Heart right ventricle (tissue), 16 donors: ENCODE results near the gene ADH4. TPM values are rescaled to one million over a fixed set of nuclear protein-coding genes. Genes with fewer than 3 reads are reported as not detected.

ENCODE experiments used
- ATAC-seq, 8 donors: fragments of 200-7000 bp; cut with Tn5 transposase; one replicate each; pipeline ENCODE4 v1.9.1; 2020; ENCODE audit warnings: mild to moderate bottlenecking in 8 of 8, moderate library complexity in 8 of 8, moderate number of reproducible peaks in 1 of 8
- DNase-seq, 2 donors: peaks; one replicate each; pipeline ENCODE4 v3.0.0-alpha.2; 2020
- H3K27ac ChIP-seq, 10 donors: fragments of 200-600 bp; sonication (generic) in 2 of 10; one replicate each; pipeline versions ENCODE4 v1.5.0 to v1.8.0; 2020 to 2022; ENCODE audit warnings: mild to moderate bottlenecking in 3 of 10
- H3K27me3 ChIP-seq, 7 donors: fragments of 200-600 bp; one replicate each; pipeline ENCODE4 v1.8.0; 2021 to 2022; ENCODE audit warnings: mild to moderate bottlenecking in 2 of 7
- H3K36me3 ChIP-seq, 9 donors: fragments of 200-600 bp; sonication (generic) in 1 of 9; one replicate each; pipeline versions ENCODE4 v1.5.0 to v1.8.0; 2020 to 2022; ENCODE audit warnings: mild to moderate bottlenecking in 2 of 9
- H3K4me1 ChIP-seq, 9 donors: fragments of 200-600 bp; sonication (generic) in 1 of 9; one replicate each; pipeline versions ENCODE4 v1.5.0 to v1.8.0; 2020 to 2022; ENCODE audit warnings: mild to moderate bottlenecking in 4 of 9
- H3K4me3 ChIP-seq, 10 donors: fragments of 200-600 bp; sonication (generic) in 2 of 10; one replicate each; pipeline versions ENCODE4 v1.5.0 to v1.8.0; 2020 to 2022; ENCODE audit warnings: mild to moderate bottlenecking in 7 of 10, moderate library complexity in 2 of 10
- H3K9me3 ChIP-seq, 11 donors: fragments of 200-600 bp in 10 of 11; sonication (generic) in 2 of 11; one replicate each; pipeline versions ENCODE4 v1.5.0 to v1.8.0; 2013 to 2022; ENCODE audit warnings: mild to moderate bottlenecking in 2 of 11, control low read depth in 1 of 11, moderate library complexity in 1 of 11
- WGBS, 2 donors: extraction: QIAGEN DNeasy Blood & Tissue Kit; methylation state at CpG; one replicate each; pipeline ENCODE4 v1.1.7; 2013; ENCODE audit warnings: inconsistent platforms in 1 of 2; 5-methylcytosine and 5-hydroxymethylcytosine counted together
- intact Hi-C, 10 donors: fragments of 100-400 bp; cut with DNase I; formaldehyde crosslinking; loops; one replicate each; pipeline versions ENCODE4 v1.11.1 to v1.14.2; 2022
- polyA plus RNA-seq, 2 donors: library from polyadenylated mRNA; stranded (reverse); fragments of 200-250 nt; gene quantifications; one replicate each; pipeline ENCODE4 v1.2.3, GENCODE V29; 2013
- total RNA-seq, 10 donors: library from RNA; stranded (reverse); fragmentation: NEBNext Ultra II Directional in 3 of 10; extraction: Animal tissue kit (Norgen Biotek cat#: 25700) in 3 of 10; gene quantifications; one replicate each; pipeline versions ENCODE4 v1.2.1 to v1.2.4, GENCODE V29; 2021 to 2023
- TF ChIP-seq, protein P1 (sequence below), 9 donors: fragments of 200-600 bp; sonication (generic) in 2 of 9; IDR thresholded peaks; one replicate each; pipeline versions ENCODE4 v1.5.0 to v1.8.0; 2021 to 2022; ENCODE audit warnings: antibody characterized with exemption in 9 of 9, mild to moderate bottlenecking in 5 of 9, moderate library complexity in 1 of 9
- donor health status: Arrhythmogenic right ventricular cardiomyopathy.
- donor health status: ischemic (EF 13 %, LVEDD 7.1; RV severe dilation, severe dysfunction).
- donor health status: healthy with polysubstance abuse.
- donor health status: DM: no; HTN: yes; CAD: no.
- donor health status: DM: no; HTN: no; CAD: no.
- donor health status: ischemic (EF 25% LVEDD 6.9; RV normal size, moderate dysfunction).
- donor health status: ischemic (EF 25% LVEDD 5.7; RV mildly dilated, moderate dysfunction).
- donor health status: healthy.
- donor health status: DM: yes; HTN: yes; CAD: no.
- donor health status: Ischemic cardiomyopathy.
- donor health status: ischemic (EF 35%, LVEDD 5.7; RV mildly dilated, moderate dysfunction).
- donor health status: nonischemic (EF 11% LVEDD 7.7; RV severe dilation, severe dysfunction).
- donor health status: DM: yes; HTN: yes; CAD: no.
- donor health status: PGD.
- donor health status: ischemic (EF 29% LVEDD 5.4; RV normal size, mild dysfunction).
- donor health status: nonischemic (EF 23%, LVEDD 6.1; RV moderate dilation, normal function).

The ADH4 gene
- total and polyA plus RNA-seq, 12 donors = 0.04 TPM; not detected in 11

DNA sequence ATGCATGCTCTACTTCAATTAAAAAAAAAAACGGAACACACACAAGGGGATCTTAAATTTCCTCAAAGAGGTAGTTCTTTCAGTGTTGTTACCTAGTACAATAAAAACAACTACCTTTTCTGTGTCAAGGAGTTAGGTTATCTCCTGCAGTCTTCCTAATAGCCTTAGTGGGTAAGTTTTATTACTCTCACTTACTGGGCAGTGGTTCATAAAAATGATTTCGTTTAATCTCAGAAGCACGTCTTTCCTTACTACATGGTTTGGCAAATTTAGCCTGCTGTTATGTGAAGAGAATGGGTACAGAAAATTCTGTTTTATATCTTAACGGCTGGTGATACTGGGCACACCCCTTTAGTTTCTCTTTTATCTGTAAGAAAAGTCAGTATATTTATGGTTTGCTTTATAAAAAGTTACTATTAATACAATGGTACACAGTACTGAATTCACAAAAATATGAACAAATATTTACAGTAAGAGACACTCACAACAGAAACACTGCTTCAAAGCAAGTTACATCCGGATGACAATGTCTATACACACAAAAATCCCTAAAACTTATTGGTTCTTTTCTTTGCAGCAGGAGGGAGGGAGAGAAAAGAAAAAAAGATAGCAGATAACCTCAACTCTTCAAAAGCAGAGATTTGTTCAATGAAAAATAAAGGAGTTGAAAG lies 64.3 kb downstream of the ADH4 start:
- ATAC-seq (no peak), DNase-seq (no peak)
- no peaks in the 10 kb centered on the region for H3K27me3 ChIP-seq
- H3K36me3 ChIP-seq = peaks cover 0 to 100% (median 47%) of the 10 kb centered on the region in 9 donors
- 75 to 78% methylated on average over 5 of the region's 5 CpGs for WGBS, 2 donors
- TF ChIP-seq, protein P1, sequence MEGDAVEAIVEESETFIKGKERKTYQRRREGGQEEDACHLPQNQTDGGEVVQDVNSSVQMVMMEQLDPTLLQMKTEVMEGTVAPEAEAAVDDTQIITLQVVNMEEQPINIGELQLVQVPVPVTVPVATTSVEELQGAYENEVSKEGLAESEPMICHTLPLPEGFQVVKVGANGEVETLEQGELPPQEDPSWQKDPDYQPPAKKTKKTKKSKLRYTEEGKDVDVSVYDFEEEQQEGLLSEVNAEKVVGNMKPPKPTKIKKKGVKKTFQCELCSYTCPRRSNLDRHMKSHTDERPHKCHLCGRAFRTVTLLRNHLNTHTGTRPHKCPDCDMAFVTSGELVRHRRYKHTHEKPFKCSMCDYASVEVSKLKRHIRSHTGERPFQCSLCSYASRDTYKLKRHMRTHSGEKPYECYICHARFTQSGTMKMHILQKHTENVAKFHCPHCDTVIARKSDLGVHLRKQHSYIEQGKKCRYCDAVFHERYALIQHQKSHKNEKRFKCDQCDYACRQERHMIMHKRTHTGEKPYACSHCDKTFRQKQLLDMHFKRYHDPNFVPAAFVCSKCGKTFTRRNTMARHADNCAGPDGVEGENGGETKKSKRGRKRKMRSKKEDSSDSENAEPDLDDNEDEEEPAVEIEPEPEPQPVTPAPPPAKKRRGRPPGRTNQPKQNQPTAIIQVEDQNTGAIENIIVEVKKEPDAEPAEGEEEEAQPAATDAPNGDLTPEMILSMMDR (IDR thresholded peaks at IDR 0.05) = no peak
- no peaks in the 10 kb centered on the region for H3K9me3 ChIP-seq
- H3K4me1 ChIP-seq = peaks cover 0 to 45% (median 27%) of the 10 kb centered on the region in 9 donors
- no peak overlapping the region for H3K4me3 ChIP-seq
- intact Hi-C loops = loop anchor here in 2 of 10 donors (10.0 kb wide), 3 partner anchors 85 to 935 kb away; partner anchors contain the start of genes METAP1 (in 1 of the 2) and STPG2 (in 1 of the 2)
- H3K27ac ChIP-seq = peak overlapping the region in 1 of 10 donors; percentile 10

DNA sequence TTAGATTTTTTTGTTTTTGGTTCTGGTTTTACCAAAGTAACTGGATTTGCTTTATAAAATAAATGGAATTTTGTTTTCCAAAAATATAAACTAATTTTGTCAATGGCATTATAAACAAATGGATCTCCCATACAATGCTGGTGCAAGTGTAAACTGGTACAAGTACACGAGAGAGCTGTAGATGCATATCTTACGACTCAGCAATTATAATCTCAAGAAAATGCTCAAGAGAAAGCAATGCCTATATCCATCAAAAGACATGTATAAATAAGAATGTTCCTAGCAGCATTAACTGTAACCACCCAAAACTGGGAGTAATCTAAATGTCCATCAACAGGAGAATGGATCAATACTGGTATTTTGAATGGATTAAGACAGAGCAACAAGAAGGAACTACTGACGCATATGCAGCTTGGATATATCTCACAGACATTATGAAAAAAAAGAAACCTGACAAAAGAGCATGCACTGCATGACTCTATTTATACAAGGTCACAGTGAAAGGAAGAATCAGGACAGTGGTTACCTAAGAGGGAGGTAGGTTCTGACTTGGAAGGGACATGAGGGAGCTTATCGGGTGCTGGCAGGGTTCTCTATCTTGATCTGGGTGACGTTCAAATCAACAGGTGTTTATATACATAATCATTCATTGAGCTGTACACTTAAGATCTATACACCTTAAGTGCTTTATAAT lies 65.0 kb downstream of the ADH4 start:
- Histone ChIP-seq H3K27me3 (no peaks in the 10 kb centered on the region), H3K4me3 (no peak overlapping the region), H3K9me3 (no peaks in the 10 kb centered on the region), H3K4me1 (peaks cover 0 to 38% (median 22%) of the 10 kb centered on the region in 9 donors), H3K27ac (no peak overlapping the region), H3K36me3 (peaks cover 0 to 100% (median 47%) of the 10 kb centered on the region in 9 donors)
- intact Hi-C loops = no loop called here
- TF ChIP-seq, protein P1 (IDR thresholded peaks at IDR 0.05) = no peak
- ATAC-seq (peak in 1 of 8 donors; percentile 17), DNase-seq (no peak)
- 60 to 68% methylated on average over 5 of the region's 5 CpGs for WGBS, 2 donors

DNA sequence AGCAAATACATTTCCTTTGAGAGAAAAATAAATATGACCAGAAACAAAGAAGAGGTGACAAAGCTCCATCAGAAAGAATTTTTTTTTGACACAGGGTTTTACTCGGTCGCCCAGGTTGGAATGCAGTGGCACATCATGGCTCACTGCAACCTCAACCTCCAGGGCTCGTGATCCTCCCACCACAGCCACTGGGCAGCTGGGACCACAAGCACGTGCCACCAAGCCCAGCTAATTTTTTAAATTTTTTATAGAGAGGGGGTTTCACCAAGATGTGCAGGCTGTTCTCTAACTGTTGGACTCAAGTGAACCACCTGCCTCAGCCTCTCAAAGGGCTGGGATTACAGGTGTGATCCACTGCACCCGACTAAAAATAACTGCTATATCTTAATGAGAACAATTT lies 65.8 kb downstream of the ADH4 start:
- H3K36me3 ChIP-seq = peaks cover 0 to 100% (median 49%) of the 10 kb centered on the region in 9 donors
- H3K4me1 ChIP-seq = peaks cover 0 to 36% (median 21%) of the 10 kb centered on the region in 9 donors
- TF ChIP-seq, protein P1 (IDR thresholded peaks at IDR 0.05) = no peak
- no peaks in the 10 kb centered on the region for H3K9me3 ChIP-seq
- H3K4me3 ChIP-seq = no peak overlapping the region
- H3K27ac ChIP-seq = no peak overlapping the region
- ATAC-seq = no peak
- 76 to 83% methylated on average over 5 of the region's 5 CpGs for WGBS, 2 donors
- intact Hi-C loops = no loop called here
- DNase-seq = no peak
- no peaks in the 10 kb centered on the region for H3K27me3 ChIP-seq

DNA sequence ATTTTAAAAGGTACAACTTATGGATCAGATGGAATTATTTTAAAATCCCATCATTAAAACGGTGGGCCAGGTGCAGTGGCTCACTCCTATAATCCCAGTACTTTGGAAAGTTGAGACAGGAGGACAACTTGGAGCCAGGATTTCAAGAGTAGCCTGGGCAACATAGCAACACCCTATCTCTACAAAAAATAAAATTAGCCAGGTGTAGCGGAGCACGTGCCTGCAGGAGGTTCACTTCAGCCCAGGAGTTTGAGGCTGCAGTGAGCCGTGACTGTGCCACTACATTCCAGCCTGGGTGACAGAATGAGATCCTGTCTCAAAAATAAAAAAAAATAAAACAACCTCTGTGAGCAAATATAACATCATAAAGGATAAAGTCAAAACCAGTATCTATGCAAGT lies 66.9 kb downstream of the ADH4 start:
- Histone ChIP-seq H3K4me1 (peaks cover 0 to 28% (median 11%) of the 10 kb centered on the region in 9 donors), H3K27me3 (no peaks in the 10 kb centered on the region), H3K36me3 (peaks cover 0 to 100% (median 41%) of the 10 kb centered on the region in 9 donors), H3K27ac (no peak overlapping the region), H3K4me3 (no peak overlapping the region), H3K9me3 (no peaks in the 10 kb centered on the region)
- intact Hi-C loops = no loop called here
- DNase-seq (no peak), ATAC-seq (peak in 4 of 8 donors; percentile 48 to 56 (median 54))
- TF ChIP-seq, protein P1 (IDR thresholded peaks at IDR 0.05) = no peak
- WGBS, 2 donors = 57 to 65% methylated on average over 4 of the region's 4 CpGs
